K562 (cell line): ENCODE results near the gene PSMG3. TPM values are rescaled to one million over a fixed set of nuclear protein-coding genes. Genes with fewer than 3 reads are reported as not detected.

ENCODE experiments used
- CREB1 ChIP-seq, 2 experiments: sonication (generic) in 1 of 2; formaldehyde crosslinking in 1 of 2; IDR thresholded peaks; 2 replicates each; pipeline versions ENCODE4 v1.6.1 to v1.8.0; 2012 to 2022; ENCODE audit warnings: inconsistent platforms in 1 of 2, mild to moderate bottlenecking in 1 of 2, missing genetic modification reagents in 1 of 2, moderate library complexity in 1 of 2
- DEAF1 ChIP-seq: fragments of 450-650 bp; formaldehyde crosslinking; IDR thresholded peaks from 2 replicates; pipeline ENCODE4 v1.4.0; 2020; ENCODE audit warnings: mild to moderate bottlenecking, moderate library complexity
- DIDO1 ChIP-seq: fragments of 450-650 bp; IDR thresholded peaks from 2 replicates; pipeline ENCODE4 v1.6.1; 2016; ENCODE audit warnings: low read depth, missing biosample characterization, missing genetic modification characterization
- E2F4 ChIP-seq: sonication (generic); formaldehyde crosslinking; IDR thresholded peaks from 2 replicates; pipeline ENCODE4 v1.8.0; 2022; ENCODE audit warnings: mild to moderate bottlenecking, low read depth, missing genetic modification reagents
- HDAC1 ChIP-seq, 2 experiments: fragments of 450-650 bp; IDR thresholded peaks; 2 replicates each; pipeline ENCODE4 v1.6.1; 2016 to 2017; ENCODE audit warnings: inconsistent platforms in 1 of 2, mild to moderate bottlenecking in 1 of 2, moderate library complexity in 1 of 2
- ID3 ChIP-seq, 2 experiments: fragments of 250-450 bp in 1 of 2; fragments of 450-650 bp in 1 of 2; sonication (Bioruptor Pico) in 1 of 2; IDR thresholded peaks; 2 replicates each; pipeline versions ENCODE4 v1.6.1 to v1.8.0; 2016 to 2021; ENCODE audit warnings: mild to moderate bottlenecking in 2 of 2, moderate library complexity in 2 of 2, missing compliant biosample characterization in 1 of 2, missing genetic modification characterization in 1 of 2
- KAT2B ChIP-seq: IDR thresholded peaks from one replicate; pipeline ENCODE4 v1.6.1; 2012; ENCODE audit warnings: low read depth, mild to moderate bottlenecking, control low read depth, inconsistent platforms, low read length, moderate library complexity
- NR2F6 ChIP-seq: fragments of 450-650 bp; formaldehyde crosslinking; IDR thresholded peaks from 2 replicates; pipeline ENCODE4 v1.4.0; 2020; ENCODE audit warnings: mild to moderate bottlenecking
- TEAD2 ChIP-seq: fragments of 450-650 bp; IDR thresholded peaks from 2 replicates; pipeline ENCODE4 v1.6.1; 2016; ENCODE audit warnings: missing genetic modification characterization, control low read depth, missing compliant biosample characterization
- TOE1 ChIP-seq, 2 experiments: fragments of 450-650 bp in 1 of 2; sonication (generic) in 1 of 2; formaldehyde crosslinking in 1 of 2; IDR thresholded peaks; 2 replicates each; pipeline versions ENCODE4 v1.7.1 to v1.8.0; 2016 to 2022; ENCODE audit warnings: borderline replicate concordance in 2 of 2, mild to moderate bottlenecking in 2 of 2, antibody characterized with exemption in 1 of 2, inconsistent platforms in 1 of 2, low read depth in 1 of 2, missing genetic modification reagents in 1 of 2, moderate library complexity in 1 of 2
- ZFX ChIP-seq: sonication (generic); formaldehyde crosslinking; IDR thresholded peaks from 2 replicates; pipeline ENCODE4 v1.8.0; 2022; ENCODE audit warnings: mild to moderate bottlenecking, missing genetic modification reagents, moderate library complexity
- ZNF224 ChIP-seq: sonication (generic); formaldehyde crosslinking; IDR thresholded peaks from 2 replicates; pipeline ENCODE4 v1.8.0; 2022; ENCODE audit warnings: mild to moderate bottlenecking, missing genetic modification reagents
- ZNF431 ChIP-seq: sonication (generic); formaldehyde crosslinking; IDR thresholded peaks from 2 replicates; pipeline ENCODE4 v1.8.0; 2022; ENCODE audit warnings: mild to moderate bottlenecking, missing genetic modification reagents
- polyA plus RNA-seq, 8 experiments: library from polyadenylated mRNA; depleted of rRNA in 4 of 8; stranded (reverse) in 5 of 8; unstranded in 3 of 8; fragments of >200 nt; fragmentation: Nextera tagmentation in 2 of 8; fragmentation: Illumina TruSeq in 1 of 8; extraction: Ambion mirVana in 2 of 8; extraction: Trizol in 1 of 8; gene quantifications; 2 replicates each; pipeline versions ENCODE4 v1.2.1 to v1.2.3, GENCODE V29; 2011 to 2014; ENCODE audit warnings: inconsistent platforms in 1 of 8, missing spikeins in 1 of 8
- total RNA-seq, 7 experiments: library from RNA; depleted of rRNA in 6 of 7; stranded (reverse); fragments of >200 nt in 6 of 7; fragmentation: Illumina TruSeq in 2 of 7; extraction: Trizol in 2 of 7; gene quantifications; 2 replicates each; pipeline versions ENCODE4 v1.2.1 to v1.2.3, GENCODE V29; 2011 to 2021; ENCODE audit warnings: low replicate concordance in 1 of 7

Gene PSMG3
- total and polyA plus RNA-seq, 9 of the 15 experiments (the other 6 are each of a cell fraction or from before 2014, with no cell fraction given): 34.8 to 122 (median 80.1) TPM

- TF ChIP-seq TOE1 (IDR thresholded peaks at IDR 0.05; ENCODE audit: borderline replicate concordance): no peak
- TF ChIP-seq TOE1 (CRISPR knock-in tag; IDR thresholded peaks at IDR 0.05; ENCODE audit: borderline replicate concordance, low read depth): no peak
- no peak for TF ChIP-seq TEAD2 (tag)
- TF ChIP-seq DIDO1 (tag): no peak
- TF ChIP-seq E2F4 (CRISPR knock-in tag): no peak
- TF ChIP-seq DEAF1: no peak
- TF ChIP-seq ZFX (CRISPR knock-in tag): no peak
- no peak for TF ChIP-seq CREB1 (IDR thresholded peaks at IDR 0.05)
- no peak for TF ChIP-seq CREB1 (CRISPR knock-in tag; IDR thresholded peaks at IDR 0.05)
- TF ChIP-seq NR2F6 (CRISPR knock-in tag): no peak
- TF ChIP-seq ID3 (CRISPR knock-in tag; IDR thresholded peaks at IDR 0.05): no peak
- TF ChIP-seq ID3 (tag; IDR thresholded peaks at IDR 0.05): no peak
- TF ChIP-seq ZNF431 (CRISPR knock-in tag): no peak
- no peak for TF ChIP-seq KAT2B
- no peak for TF ChIP-seq HDAC1 (IDR thresholded peaks at IDR 0.05)
- TF ChIP-seq ZNF224: no peak
Measured at GRCh38 chr7:1550005-1550845, 19.6 kb downstream of the PSMG3 start (continued).
